K562 (cell line): Measurements from ENCODE around the gene SLC25A53. TPM values are rescaled to one million over a fixed set of nuclear protein-coding genes. Genes with fewer than 3 reads are reported as not detected.

Source experiments
- ATAC-seq: fragments of 200-7000 bp; cut with Tn5 transposase; 3 replicates; pipeline ENCODE4 v1.9.1; 2020; ENCODE audit warnings: moderate library complexity
- BruUV-seq: library from RNA; stranded (reverse); fragments of 400-500 nt; replicated peaks from 2 replicates; lab custom pipeline; 2021; lab: Mats Ljungman, UMichigan
- CTCF ChIA-PET: fragments of 300-600 bp; formaldehyde crosslinking; extraction: SDS; loops from one replicate; lab custom pipeline; 2021; ENCODE audit warnings: low intra/inter-chr PET ratio; lab: Yijun Ruan, JAX
- POLR2A ChIA-PET: fragments of 300-600, 350-650 bp; sonication (Branson Sonifier 250); formaldehyde crosslinking; extraction: SDS; loops from one replicate; lab custom pipeline; 2021; ENCODE audit warnings: antibody characterized with exemption, inconsistent platforms; lab: Yijun Ruan, JAX
- DNase-seq, 4 experiments: peaks; one replicate each; pipeline versions ENCODE4 v3.0.0 to v3.0.0-alpha.2; 2011 to 2018; ENCODE audit warnings: low spot score in 3 of 4, mixed read lengths in 3 of 4; ENCODE audit errors: extremely low read depth in 1 of 4
- FAIRE-seq: peaks from 2 replicates; lab custom pipeline; 2011; peaks lifted over from hg19 to GRCh38; lab: Jason Lieb, UNC
- H2AFZ ChIP-seq: 2 replicates; pipeline ENCODE4 v1.6.0; 2011; ENCODE audit warnings: low read depth, low read length, control low read depth, inconsistent platforms
- H3K27ac ChIP-seq: fragments of 200-600 bp; 3 replicates; pipeline ENCODE4 v1.8.0; 2011; ENCODE audit warnings: low read depth, mild to moderate bottlenecking, control low read depth, inconsistent platforms, low read length, moderate library complexity, mixed read lengths; ENCODE audit errors: extremely low read depth
- H3K27me3 ChIP-seq, 2 experiments: fragments of 300-600 bp in 1 of 2; 2 replicates in 1 of 2; 3 replicates in 1 of 2; pipeline versions ENCODE4 v1.6.0 to v1.8.0; 2011; ENCODE audit warnings: inconsistent platforms in 2 of 2, low read length in 2 of 2, mild to moderate bottlenecking in 1 of 2, mixed read lengths in 1 of 2, moderate library complexity in 1 of 2; ENCODE audit not compliant: control insufficient read depth in 2 of 2, insufficient read depth in 2 of 2
- H3K36me3 ChIP-seq: fragments of 300-600 bp; 3 replicates; pipeline ENCODE4 v1.8.0; 2011; ENCODE audit warnings: mild to moderate bottlenecking, low read length, inconsistent platforms; ENCODE audit not compliant: control insufficient read depth, insufficient read depth
- H3K4me1 ChIP-seq, 2 experiments: fragments of 200-600 bp in 1 of 2; replicated peaks in 1 of 2; 2 replicates in 1 of 2; 3 replicates in 1 of 2; pipeline versions ENCODE4 v1.5.1 to v1.8.0; 2011; ENCODE audit warnings: inconsistent platforms in 2 of 2, low read length in 2 of 2, mild to moderate bottlenecking in 1 of 2, mixed read lengths in 1 of 2, moderate library complexity in 1 of 2; ENCODE audit not compliant: control insufficient read depth in 2 of 2, insufficient read depth in 2 of 2
- H3K4me2 ChIP-seq: 2 replicates; pipeline ENCODE4 v1.6.1; 2011; ENCODE audit warnings: low read length, control low read depth, inconsistent platforms, mixed read lengths; ENCODE audit not compliant: insufficient read depth
- H3K4me3 ChIP-seq: fragments of 200-600 bp; sonication (generic), shearing (Covaris generic); 2 replicates; pipeline ENCODE4 v1.5.1; 2016; ENCODE audit warnings: control low read depth, inconsistent platforms
- H3K79me2 ChIP-seq: fragments of 200-600 bp; 3 replicates; pipeline ENCODE4 v1.8.0; 2011; ENCODE audit warnings: low read length, inconsistent platforms; ENCODE audit not compliant: control insufficient read depth, insufficient read depth
- H3K9ac ChIP-seq, 2 experiments: 2 replicates each; pipeline versions ENCODE4 v1.6.0 to v1.6.1; 2011; ENCODE audit warnings: low read depth in 2 of 2, low read length in 2 of 2, control low read depth in 1 of 2, inconsistent platforms in 1 of 2, mild to moderate bottlenecking in 1 of 2, mixed read lengths in 1 of 2; ENCODE audit not compliant: insufficient read depth in 1 of 2
- H3K9me1 ChIP-seq: one replicate; pipeline ENCODE4 v1.6.0; 2011; ENCODE audit warnings: inconsistent platforms, mild to moderate bottlenecking, low read length, moderate library complexity; ENCODE audit not compliant: control insufficient read depth, insufficient read depth
- H3K9me3 ChIP-seq: replicated peaks from 2 replicates; pipeline ENCODE4 v1.5.1; 2011; ENCODE audit warnings: low read depth, low read length, inconsistent platforms; ENCODE audit not compliant: control insufficient read depth, insufficient read depth
- H4K20me1 ChIP-seq: replicated peaks from 2 replicates; pipeline ENCODE4 v1.6.1; 2011; ENCODE audit warnings: low read length, inconsistent platforms, mixed read lengths; ENCODE audit not compliant: control insufficient read depth, insufficient read depth
- DMBX1 ChIP-seq: fragments of 250-450 bp; sonication (Bioruptor Pico); IDR thresholded peaks from 2 replicates; pipeline ENCODE4 v1.8.0; 2022; ENCODE audit warnings: inconsistent platforms, mild to moderate bottlenecking, moderate library complexity, borderline replicate concordance
- ELF1 ChIP-seq: fragments of 200-800 bp; sonication (Bioruptor generic); IDR thresholded peaks from 2 replicates; pipeline ENCODE4 v1.6.1; 2016; ENCODE audit warnings: missing genetic modification characterization, missing compliant biosample characterization
- KLF10 ChIP-seq: fragments of 250-450 bp; sonication (Bioruptor Pico); IDR thresholded peaks from 2 replicates; pipeline ENCODE4 v1.6.1; 2021; ENCODE audit warnings: matching md5 sums
- MIER1 ChIP-seq: fragments of 450-650 bp; IDR thresholded peaks from 2 replicates; pipeline ENCODE4 v1.6.1; 2016; ENCODE audit warnings: antibody characterized with exemption, mild to moderate bottlenecking, low read depth
- SMAD1 ChIP-seq: fragments of 150-350 bp; IDR thresholded peaks from 2 replicates; pipeline ENCODE4 v1.6.1; 2014; ENCODE audit warnings: low read length, low read depth; ENCODE audit not compliant: partially characterized antibody
- ZNF583 ChIP-seq: fragments of 250-450 bp; sonication (Bioruptor Pico); IDR thresholded peaks from 2 replicates; pipeline ENCODE4 v1.4.0; 2020
- ZNF584 ChIP-seq: fragments of 200-800 bp; sonication (Bioruptor generic); IDR thresholded peaks from 2 replicates; pipeline ENCODE4 v1.6.1; 2016; ENCODE audit warnings: low read depth, mild to moderate bottlenecking, missing genetic modification characterization, missing compliant biosample characterization
- WGBS: fragments of 100-300 bp; shearing (Covaris generic); methylation state at CpG from one replicate; pipeline ENCODE4 v1.1.6; 2016; ENCODE audit warnings: low coverage, mixed read lengths; ENCODE audit not compliant: insufficient coverage; ENCODE audit errors: missing lambda C conversion rate; 5-methylcytosine and 5-hydroxymethylcytosine counted together
- in situ Hi-C: fragments of 300-500 bp; cut with MboI; formaldehyde crosslinking; loops from 4 replicates; pipeline ENCODE4 v1.15.0; 2018; ENCODE audit warnings: inconsistent platforms, mixed read lengths
- intact Hi-C: fragments of 100-400 bp; cut with micrococcal nuclease; formaldehyde crosslinking; loops from 2 replicates; pipeline ENCODE4 v1.14.2; 2022
- polyA plus RNA-seq, 8 experiments: library from polyadenylated mRNA; depleted of rRNA in 4 of 8; stranded (reverse) in 5 of 8; unstranded in 3 of 8; fragments of >200 nt; fragmentation: Nextera tagmentation in 2 of 8; fragmentation: Illumina TruSeq in 1 of 8; extraction: Ambion mirVana in 2 of 8; extraction: Trizol in 1 of 8; gene quantifications; 2 replicates each; pipeline versions ENCODE4 v1.2.1 to v1.2.3, GENCODE V29; 2011 to 2014; ENCODE audit warnings: inconsistent platforms in 1 of 8, missing spikeins in 1 of 8
- total RNA-seq, 7 experiments: library from RNA; depleted of rRNA in 6 of 7; stranded (reverse); fragments of >200 nt in 6 of 7; fragmentation: Illumina TruSeq in 2 of 7; extraction: Trizol in 2 of 7; gene quantifications; 2 replicates each; pipeline versions ENCODE4 v1.2.1 to v1.2.3, GENCODE V29; 2011 to 2021; ENCODE audit warnings: low replicate concordance in 1 of 7
- TF ChIP-seq, protein P1 (sequence below): sonication (generic); formaldehyde crosslinking; IDR thresholded peaks from 2 replicates; pipeline ENCODE4 v1.8.0; 2022; ENCODE audit warnings: missing genetic modification reagents, mild to moderate bottlenecking, borderline replicate concordance
- TF ChIP-seq, protein P2 (sequence below), 2 experiments: fragments of 450-650 bp in 1 of 2; IDR thresholded peaks; 2 replicates each; pipeline ENCODE4 v1.6.1; 2011 to 2017; ENCODE audit warnings: low read depth in 2 of 2, antibody characterized with exemption in 1 of 2, borderline replicate concordance in 1 of 2, low read length in 1 of 2, mild to moderate bottlenecking in 1 of 2, mixed read lengths in 1 of 2; ENCODE audit not compliant: control insufficient read depth in 1 of 2
- TF ChIP-seq, protein P3 (sequence below): fragments of 200-800 bp; sonication (Bioruptor generic); IDR thresholded peaks from 2 replicates; pipeline ENCODE4 v1.6.1; 2017; ENCODE audit warnings: missing genetic modification characterization, missing compliant biosample characterization
- TF ChIP-seq, protein P4 (sequence below): sonication (generic); formaldehyde crosslinking; IDR thresholded peaks from 2 replicates; pipeline ENCODE4 v1.8.1; 2023; ENCODE audit warnings: mild to moderate bottlenecking, missing genetic modification reagents
- TF ChIP-seq, protein P5 (sequence below): fragments of 450-650 bp; conservative IDR thresholded peaks from 2 replicates; pipeline ENCODE4 v1.6.1; 2016; ENCODE audit warnings: missing genetic modification characterization, low read depth, mild to moderate bottlenecking, control low read depth, missing compliant biosample characterization

The SLC25A53 gene
- total and polyA plus RNA-seq, 9 of the 15 experiments (the other 6 are each of a cell fraction or from before 2014, with no cell fraction given), result 2.4 to 8.6 (median 5.6) TPM

DNA sequence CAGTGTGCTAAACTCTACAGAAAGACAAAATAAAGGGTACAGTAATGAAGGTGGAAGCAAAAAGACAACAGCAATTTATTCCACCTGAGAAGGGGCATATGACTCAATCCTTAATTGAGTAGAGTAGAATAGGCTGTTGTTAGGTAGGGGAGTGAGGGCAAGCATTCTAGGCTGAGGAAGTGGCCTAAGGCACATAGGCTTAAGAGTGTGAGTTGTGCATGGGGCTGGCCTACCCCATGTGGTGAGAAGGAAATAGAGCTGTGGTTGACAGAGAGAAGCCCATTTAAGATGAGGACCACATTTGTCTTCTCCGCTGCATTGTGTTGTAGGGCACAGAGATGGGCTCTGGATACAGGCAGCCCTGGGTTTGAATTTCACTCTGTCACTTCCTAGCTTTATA lies 47.9 kb downstream of the SLC25A53 start:
- Histone ChIP-seq H4K20me1 (no peaks in the 10 kb centered on the region), H3K4me2 (no peak overlapping the region), H3K9me1 (no peaks in the 10 kb centered on the region), H2AFZ (no peak overlapping the region), H3K9ac (no peak overlapping the region), H3K4me3 (no peak overlapping the region), H3K4me1 (peaks cover 0 to 7% of the 10 kb centered on the region in 2 experiments; a peak in 2 of 5 replicates), H3K27ac (no peak overlapping the region), H3K9me3 (no peaks in the 10 kb centered on the region), H3K79me2 (no peaks in the 10 kb centered on the region), H3K36me3 (no peaks in the 10 kb centered on the region), H3K27me3 (peaks cover 6 to 25% of the 10 kb centered on the region in 2 experiments; a peak in 4 of 5 replicates)
- in situ Hi-C loops (no loop called here), intact Hi-C loops (no loop called here)
- POLR2A ChIA-PET, result no interaction called here
- no peak for FAIRE-seq
- BruUV-seq, result no TSS peak
- TF ChIP-seq, protein P1, sequence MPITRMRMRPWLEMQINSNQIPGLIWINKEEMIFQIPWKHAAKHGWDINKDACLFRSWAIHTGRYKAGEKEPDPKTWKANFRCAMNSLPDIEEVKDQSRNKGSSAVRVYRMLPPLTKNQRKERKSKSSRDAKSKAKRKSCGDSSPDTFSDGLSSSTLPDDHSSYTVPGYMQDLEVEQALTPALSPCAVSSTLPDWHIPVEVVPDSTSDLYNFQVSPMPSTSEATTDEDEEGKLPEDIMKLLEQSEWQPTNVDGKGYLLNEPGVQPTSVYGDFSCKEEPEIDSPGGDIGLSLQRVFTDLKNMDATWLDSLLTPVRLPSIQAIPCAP (CRISPR knock-in tag), result no peak
- TF ChIP-seq SMAD1, result no peak
- no peak for TF ChIP-seq ZNF583
- no peak for TF ChIP-seq DMBX1 (CRISPR knock-in tag)
- no peak for TF ChIP-seq KLF10
- TF ChIP-seq, protein P2, sequence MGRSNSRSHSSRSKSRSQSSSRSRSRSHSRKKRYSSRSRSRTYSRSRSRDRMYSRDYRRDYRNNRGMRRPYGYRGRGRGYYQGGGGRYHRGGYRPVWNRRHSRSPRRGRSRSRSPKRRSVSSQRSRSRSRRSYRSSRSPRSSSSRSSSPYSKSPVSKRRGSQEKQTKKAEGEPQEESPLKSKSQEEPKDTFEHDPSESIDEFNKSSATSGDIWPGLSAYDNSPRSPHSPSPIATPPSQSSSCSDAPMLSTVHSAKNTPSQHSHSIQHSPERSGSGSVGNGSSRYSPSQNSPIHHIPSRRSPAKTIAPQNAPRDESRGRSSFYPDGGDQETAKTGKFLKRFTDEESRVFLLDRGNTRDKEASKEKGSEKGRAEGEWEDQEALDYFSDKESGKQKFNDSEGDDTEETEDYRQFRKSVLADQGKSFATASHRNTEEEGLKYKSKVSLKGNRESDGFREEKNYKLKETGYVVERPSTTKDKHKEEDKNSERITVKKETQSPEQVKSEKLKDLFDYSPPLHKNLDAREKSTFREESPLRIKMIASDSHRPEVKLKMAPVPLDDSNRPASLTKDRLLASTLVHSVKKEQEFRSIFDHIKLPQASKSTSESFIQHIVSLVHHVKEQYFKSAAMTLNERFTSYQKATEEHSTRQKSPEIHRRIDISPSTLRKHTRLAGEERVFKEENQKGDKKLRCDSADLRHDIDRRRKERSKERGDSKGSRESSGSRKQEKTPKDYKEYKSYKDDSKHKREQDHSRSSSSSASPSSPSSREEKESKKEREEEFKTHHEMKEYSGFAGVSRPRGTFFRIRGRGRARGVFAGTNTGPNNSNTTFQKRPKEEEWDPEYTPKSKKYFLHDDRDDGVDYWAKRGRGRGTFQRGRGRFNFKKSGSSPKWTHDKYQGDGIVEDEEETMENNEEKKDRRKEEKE (IDR thresholded peaks at IDR 0.05; ENCODE audit: borderline replicate concordance in 1 of 2, control insufficient read depth in 1 of 2, low read depth in 2 of 2, low read length in 1 of 2), result no peak
- TF ChIP-seq, protein P3, sequence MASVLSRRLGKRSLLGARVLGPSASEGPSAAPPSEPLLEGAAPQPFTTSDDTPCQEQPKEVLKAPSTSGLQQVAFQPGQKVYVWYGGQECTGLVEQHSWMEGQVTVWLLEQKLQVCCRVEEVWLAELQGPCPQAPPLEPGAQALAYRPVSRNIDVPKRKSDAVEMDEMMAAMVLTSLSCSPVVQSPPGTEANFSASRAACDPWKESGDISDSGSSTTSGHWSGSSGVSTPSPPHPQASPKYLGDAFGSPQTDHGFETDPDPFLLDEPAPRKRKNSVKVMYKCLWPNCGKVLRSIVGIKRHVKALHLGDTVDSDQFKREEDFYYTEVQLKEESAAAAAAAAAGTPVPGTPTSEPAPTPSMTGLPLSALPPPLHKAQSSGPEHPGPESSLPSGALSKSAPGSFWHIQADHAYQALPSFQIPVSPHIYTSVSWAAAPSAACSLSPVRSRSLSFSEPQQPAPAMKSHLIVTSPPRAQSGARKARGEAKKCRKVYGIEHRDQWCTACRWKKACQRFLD (CRISPR knock-in tag), result no peak
- TF ChIP-seq, protein P4, sequence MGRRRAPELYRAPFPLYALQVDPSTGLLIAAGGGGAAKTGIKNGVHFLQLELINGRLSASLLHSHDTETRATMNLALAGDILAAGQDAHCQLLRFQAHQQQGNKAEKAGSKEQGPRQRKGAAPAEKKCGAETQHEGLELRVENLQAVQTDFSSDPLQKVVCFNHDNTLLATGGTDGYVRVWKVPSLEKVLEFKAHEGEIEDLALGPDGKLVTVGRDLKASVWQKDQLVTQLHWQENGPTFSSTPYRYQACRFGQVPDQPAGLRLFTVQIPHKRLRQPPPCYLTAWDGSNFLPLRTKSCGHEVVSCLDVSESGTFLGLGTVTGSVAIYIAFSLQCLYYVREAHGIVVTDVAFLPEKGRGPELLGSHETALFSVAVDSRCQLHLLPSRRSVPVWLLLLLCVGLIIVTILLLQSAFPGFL (CRISPR knock-in tag), result no peak
- no peak for TF ChIP-seq ELF1 (tag)
- TF ChIP-seq, protein P5, sequence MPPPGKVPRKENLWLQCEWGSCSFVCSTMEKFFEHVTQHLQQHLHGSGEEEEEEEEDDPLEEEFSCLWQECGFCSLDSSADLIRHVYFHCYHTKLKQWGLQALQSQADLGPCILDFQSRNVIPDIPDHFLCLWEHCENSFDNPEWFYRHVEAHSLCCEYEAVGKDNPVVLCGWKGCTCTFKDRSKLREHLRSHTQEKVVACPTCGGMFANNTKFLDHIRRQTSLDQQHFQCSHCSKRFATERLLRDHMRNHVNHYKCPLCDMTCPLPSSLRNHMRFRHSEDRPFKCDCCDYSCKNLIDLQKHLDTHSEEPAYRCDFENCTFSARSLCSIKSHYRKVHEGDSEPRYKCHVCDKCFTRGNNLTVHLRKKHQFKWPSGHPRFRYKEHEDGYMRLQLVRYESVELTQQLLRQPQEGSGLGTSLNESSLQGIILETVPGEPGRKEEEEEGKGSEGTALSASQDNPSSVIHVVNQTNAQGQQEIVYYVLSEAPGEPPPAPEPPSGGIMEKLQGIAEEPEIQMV (tag), result no peak
- no peak for TF ChIP-seq ZNF584
- TF ChIP-seq MIER1, result no peak
- CTCF ChIA-PET, result no interaction called here
- ATAC-seq, result no peak
- no peak for DNase-seq
- WGBS, result 20% methylated on average over 1 of the region's 1 CpG
